HG03520 (cell line): ENCODE data around the gene EPB41L1.

ENCODE experiments used
- ATAC-seq: cut with Tn5 transposase; IDR thresholded peaks from one replicate; pipeline ENCODE4 v1.9.1; 2021; ENCODE audit warnings: mild to moderate bottlenecking, moderate library complexity; ENCODE audit not compliant: unreplicated experiment

The EPB41L1 gene

GRCh38 chr20:36153736-36154699 is 522 bp upstream of the EPB41L1 start:
- no peak for ATAC-seq

GRCh38 chr20:36155629-36155971 is 1.1 kb downstream of the EPB41L1 start:
- no peak for ATAC-seq

GRCh38 chr20:36155991-36156390 is 1.5 kb downstream of the EPB41L1 start:
- ATAC-seq = no peak

DNA sequence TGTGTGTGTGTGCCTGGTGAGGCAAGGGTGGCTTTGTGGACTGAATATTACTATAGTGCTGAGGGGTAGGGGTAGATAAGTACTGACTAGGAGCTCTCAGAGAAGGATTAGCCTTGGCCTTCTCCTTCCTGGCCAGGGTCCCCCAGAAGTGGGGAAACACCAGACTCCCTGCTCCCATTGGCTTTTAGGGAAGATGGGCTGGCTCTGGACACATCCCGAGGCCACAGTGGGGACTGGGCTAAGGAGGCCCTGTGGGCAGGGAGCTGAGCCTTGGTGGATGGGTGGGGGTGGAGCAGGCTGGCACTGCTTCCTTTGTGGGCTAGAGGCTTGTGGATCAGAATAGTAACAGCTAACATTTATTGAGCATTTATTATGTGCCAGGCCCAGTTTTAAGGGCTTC is 3.1 kb downstream of the EPB41L1 start:
- ATAC-seq = no peak

DNA sequence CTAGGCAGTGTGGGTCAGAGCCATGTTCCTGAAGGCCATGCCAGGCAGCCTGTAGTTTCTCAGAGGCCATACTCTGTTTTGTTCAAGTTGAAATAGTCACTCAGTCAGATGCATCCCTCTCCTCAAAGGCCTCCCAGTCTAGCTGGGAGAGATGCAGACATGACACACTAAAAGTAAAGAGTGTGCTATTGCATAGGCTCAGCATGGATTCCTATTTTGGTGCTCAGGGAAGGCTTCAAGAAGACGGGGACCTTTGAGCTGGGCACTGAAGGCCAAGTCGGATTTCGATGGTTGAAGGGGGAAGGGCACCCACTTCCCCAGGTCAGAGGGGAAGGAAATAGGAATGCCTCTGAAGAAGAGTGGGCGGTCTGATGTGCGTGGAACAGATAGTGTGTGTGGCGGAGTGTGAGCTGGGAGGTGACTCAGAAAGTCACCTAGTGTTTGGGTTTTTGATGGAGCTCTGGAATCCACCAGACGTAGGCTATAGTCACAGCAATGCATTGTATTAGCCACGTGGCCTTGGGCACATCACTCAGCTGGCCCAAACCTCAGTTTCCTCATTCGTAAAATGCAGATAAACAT is 3.7 kb downstream of the EPB41L1 start:
- ATAC-seq = no peak

- ATAC-seq = no peak
Measured at GRCh38 chr20:36159833-36160232, 5.3 kb downstream of the EPB41L1 start.

- ATAC-seq = no peak
Measured at GRCh38 chr20:36162272-36162966, 7.9 kb downstream of the EPB41L1 start.

DNA sequence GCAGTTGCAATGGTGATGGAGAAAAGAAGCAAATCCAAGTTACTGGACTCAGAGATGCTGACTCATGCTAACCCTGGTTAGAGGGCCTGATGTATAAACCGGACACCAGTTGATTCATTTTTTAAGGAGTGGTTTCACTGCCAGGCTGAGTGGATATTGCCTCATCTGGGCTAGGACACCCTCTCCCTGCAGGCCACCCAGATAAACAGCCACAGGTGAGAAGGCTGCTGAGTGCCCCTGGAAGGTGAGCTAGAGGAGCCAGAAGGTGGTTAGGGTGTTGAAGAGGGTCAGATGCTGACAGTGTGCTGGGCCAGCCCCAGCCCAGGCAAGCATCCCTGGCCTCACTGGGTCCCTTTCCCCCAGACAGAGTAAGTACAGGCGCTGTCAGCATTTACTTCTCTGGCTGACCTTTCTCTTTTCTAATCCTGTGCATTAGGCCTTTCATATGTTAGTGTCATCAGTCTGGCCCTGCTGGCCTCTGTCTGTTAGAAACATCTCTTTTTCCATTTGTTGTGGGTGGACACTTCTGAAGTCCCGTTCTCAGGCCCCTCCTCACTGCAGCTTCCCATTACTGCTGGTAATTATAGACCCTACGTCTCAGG is 13.5 kb downstream of the EPB41L1 start:
- ATAC-seq = no peak

GRCh38 chr20:36170542-36171215 is 16.1 kb downstream of the EPB41L1 start:
- no peak for ATAC-seq

DNA sequence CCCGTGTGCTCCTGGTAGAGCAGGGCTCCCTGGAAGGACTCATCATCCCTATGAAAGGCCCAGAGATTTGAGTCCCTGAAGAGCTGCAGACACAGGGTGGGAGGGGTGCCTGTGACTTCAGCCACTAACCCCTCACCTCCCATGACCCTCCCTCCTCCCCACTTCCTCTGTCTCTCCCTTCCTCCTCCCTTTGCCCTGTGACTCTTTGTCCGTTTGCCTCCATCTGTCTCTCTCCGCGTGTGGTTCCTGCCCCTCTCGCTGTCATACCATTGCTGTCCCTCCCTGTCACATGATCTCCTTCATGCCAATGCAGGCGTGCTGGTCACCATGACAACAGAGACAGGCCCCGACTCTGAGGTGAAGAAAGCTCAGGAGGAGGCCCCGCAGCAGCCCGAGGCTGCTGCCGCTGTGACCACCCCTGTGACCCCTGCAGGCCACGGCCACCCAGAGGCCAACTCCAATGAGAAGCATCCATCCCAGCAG is 19.0 kb downstream of the EPB41L1 start:
- ATAC-seq = no peak

DNA sequence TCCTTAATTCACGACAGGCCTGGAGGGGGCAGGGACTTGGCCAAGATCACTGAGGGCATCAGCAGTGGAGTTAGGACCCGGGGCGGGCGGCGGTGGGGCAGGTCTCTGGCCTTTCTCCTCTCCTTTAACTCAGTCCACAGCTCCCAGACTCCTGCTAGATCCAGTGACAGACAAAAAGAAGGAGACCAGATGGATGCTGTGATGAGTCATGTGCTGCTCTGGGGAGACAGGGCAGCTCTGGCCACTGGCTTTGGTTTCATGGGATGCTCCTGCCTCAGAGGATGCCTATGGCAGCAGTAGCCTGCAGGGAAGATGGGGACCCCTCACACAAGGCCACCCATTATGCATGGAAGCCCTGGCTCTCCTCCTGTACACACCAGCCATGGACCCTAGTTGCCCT is 20.5 kb downstream of the EPB41L1 start:
- no peak for ATAC-seq

DNA sequence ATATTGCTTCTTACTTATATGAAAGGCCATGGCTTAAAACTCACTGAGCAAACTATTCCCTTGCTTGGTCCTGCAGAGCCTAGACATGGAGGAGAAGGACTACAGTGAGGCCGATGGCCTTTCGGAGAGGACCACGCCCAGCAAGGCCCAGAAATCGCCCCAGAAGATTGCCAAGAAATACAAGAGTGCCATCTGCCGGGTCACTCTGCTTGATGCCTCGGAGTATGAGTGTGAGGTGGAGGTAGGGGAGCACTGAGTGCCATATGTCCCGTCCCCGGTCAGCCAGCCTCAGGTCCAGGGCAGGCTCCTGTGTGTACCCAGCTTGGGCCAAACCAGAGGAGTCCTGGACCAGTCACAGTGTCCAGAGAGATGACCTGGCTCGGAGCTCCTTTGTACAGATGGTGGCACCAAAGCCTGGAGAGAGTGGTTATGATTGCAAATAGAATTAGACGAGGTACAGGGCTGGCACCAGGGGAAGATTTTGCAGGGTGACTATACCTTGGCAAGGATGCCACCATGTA is 21.0 kb downstream of the EPB41L1 start:
- no peak for ATAC-seq

DNA sequence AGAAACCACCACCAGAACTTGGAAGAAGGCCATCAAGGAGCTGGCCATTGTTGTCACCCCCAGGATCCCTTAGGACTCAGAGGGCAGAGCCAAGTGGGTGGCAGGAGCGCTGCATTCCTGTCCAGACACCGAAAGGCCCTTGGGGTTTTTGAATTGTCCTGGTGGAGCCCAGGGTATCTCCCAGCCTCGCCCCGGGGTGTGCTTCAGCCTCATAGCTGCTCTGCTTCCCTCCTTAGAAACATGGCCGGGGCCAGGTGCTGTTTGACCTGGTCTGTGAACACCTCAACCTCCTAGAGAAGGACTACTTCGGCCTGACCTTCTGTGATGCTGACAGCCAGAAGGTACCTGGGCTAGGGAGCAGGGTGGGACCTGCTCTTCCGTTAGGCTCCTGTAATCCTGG is 23.2 kb downstream of the EPB41L1 start:
- ATAC-seq = no peak

DNA sequence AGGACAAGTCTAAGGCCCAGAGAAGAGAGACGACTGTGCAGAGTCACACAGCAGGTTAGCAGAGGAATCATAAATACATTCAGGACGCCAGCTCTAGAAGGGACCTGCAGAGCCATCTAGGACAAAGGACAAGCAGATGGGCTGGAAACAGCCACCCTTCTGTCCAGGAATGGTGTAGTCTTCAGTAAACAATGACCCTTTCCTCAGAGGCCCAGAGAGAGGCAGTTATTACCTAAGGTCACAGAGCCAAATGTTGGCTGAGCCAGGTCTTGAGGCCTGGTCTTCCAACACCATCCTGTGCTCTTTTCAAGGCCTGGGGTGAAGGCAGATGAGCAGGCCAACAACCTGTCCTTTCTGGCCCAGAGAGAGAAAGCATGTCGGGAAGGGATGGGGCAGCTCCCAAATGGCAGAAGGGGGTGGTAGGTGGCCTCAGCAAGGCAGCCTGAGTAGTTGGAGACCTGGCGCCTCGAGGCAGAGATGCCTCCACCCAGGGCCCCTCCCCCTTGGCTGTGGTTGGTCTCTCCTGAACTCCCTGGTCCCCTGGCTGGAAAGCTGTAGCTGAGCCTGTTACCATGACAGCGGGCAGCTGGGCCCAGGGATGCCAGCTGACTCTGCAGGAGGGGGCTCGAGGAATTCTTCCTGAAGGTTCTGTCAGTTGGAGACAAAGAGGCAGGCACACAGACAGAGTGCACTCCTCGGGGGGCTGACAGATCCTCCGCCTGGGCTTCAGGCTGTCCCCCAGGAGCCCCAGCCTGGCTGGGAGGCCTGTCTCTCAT is 24.8 kb downstream of the EPB41L1 start:
- ATAC-seq = no peak

DNA sequence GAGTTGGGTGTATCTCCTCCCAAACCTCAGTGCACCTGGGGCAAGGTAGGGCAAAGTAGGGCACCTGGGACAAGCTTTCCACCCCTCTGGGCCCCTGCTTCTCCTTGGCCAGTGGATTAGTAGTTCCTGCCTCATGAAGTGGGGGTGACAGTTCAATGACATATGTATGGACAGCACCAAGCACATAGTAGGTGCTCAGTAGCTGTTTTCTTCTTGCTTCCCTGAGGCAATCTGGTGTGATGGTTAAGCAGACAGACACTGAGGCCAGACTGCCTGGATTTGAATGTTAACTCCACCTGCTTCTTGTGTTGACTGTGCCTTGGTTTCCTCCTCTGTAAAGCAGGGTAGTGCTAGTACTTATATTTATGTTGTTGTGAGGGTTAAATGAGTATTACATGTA is 25.8 kb downstream of the EPB41L1 start:
- no peak for ATAC-seq

- no peak for ATAC-seq
Measured at GRCh38 chr20:36181934-36182603, 27.5 kb downstream of the EPB41L1 start.

DNA sequence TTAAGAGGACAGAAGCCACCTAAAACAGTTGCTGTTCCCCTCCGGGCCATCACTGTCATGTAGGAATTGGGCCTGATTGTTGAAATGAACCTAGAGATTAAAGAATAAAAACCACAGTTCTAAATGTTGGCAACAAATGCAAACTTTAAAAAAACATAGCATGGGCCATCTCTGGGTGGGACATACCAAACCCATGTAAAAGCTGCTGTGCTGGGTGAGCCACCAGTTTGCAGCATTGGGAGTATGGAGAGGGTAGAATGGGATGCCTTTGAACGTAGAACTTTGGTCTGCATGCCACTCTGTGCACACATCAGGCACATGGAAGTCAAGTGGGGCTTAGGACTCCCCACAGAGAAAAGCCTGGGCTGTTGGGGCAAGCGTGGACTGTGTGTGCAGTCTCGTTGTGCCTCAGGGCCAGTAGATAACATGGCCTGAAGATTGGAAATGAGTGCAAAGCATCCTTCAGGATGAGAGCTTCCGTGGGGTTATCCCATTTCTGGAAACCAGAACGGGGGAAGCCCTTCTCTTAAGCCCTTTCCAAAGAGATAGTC is 28.1 kb downstream of the EPB41L1 start:
- ATAC-seq = no peak

GRCh38 chr20:36183155-36183944 is 28.8 kb downstream of the EPB41L1 start:
- ATAC-seq = no peak
